SK-N-SH (cell line): ENCODE results near the gene EVPL. TPM values are rescaled to one million over a fixed set of nuclear protein-coding genes. Genes with fewer than 3 reads are reported as not detected.

Experiments used
- CTCF ChIA-PET: fragments of 300-600, 350-600 bp; formaldehyde crosslinking; extraction: SDS; loops from one replicate; lab custom pipeline; 2021; lab: Yijun Ruan, JAX
- POLR2A ChIA-PET: fragments of 350-600 bp; sonication (Branson Sonifier 250); formaldehyde crosslinking; extraction: SDS; loops from one replicate; lab custom pipeline; 2020; ENCODE audit warnings: antibody characterized with exemption, inconsistent platforms; lab: Yijun Ruan, JAX
- DNase-seq: peaks from one replicate; pipeline ENCODE4 v3.0.0; 2012
- H2AFZ ChIP-seq: fragments of 200-600 bp; sonication (generic); 2 replicates; pipeline ENCODE4 v1.8.1; 2016; ENCODE audit warnings: antibody characterized with exemption, mild to moderate bottlenecking, low read depth
- H3F3A ChIP-seq: fragments of 200-600 bp; sonication (generic); replicated peaks from 2 replicates; pipeline ENCODE3; 2016; ENCODE audit warnings: antibody characterized with exemption, mild to moderate bottlenecking; ENCODE audit not compliant: insufficient read depth
- H3K27ac ChIP-seq, 2 experiments: fragments of 200-500 bp in 1 of 2; fragments of 200-600 bp in 1 of 2; sonication (Bioruptor generic) in 1 of 2; sonication (generic), shearing (Covaris generic) in 1 of 2; 2 replicates each; pipeline versions ENCODE4 v1.5.1 to v1.6.1; 2014 to 2016; ENCODE audit warnings: low read depth in 2 of 2, inconsistent platforms in 1 of 2, low read length in 1 of 2, mild to moderate bottlenecking in 1 of 2, mixed read lengths in 1 of 2
- H3K27me3 ChIP-seq: fragments of 200-600 bp; sonication (generic), shearing (Covaris generic); 2 replicates; pipeline ENCODE4 v1.6.1; 2016; ENCODE audit warnings: mixed run types; ENCODE audit not compliant: insufficient read depth
- H3K36me3 ChIP-seq, 2 experiments: fragments of 200-500 bp in 1 of 2; fragments of 200-600 bp in 1 of 2; sonication (Bioruptor generic) in 1 of 2; sonication (generic) in 1 of 2; replicated peaks in 1 of 2; 2 replicates each; pipeline versions ENCODE3 to v1.5.1; 2014 to 2016; ENCODE audit warnings: low read length in 1 of 2, mild to moderate bottlenecking in 1 of 2; ENCODE audit not compliant: insufficient read depth in 2 of 2, control insufficient read depth in 1 of 2
- H3K4me1 ChIP-seq, 2 experiments: fragments of 200-500 bp in 1 of 2; fragments of 200-600 bp in 1 of 2; sonication (Bioruptor generic) in 1 of 2; sonication (generic), shearing (Covaris generic) in 1 of 2; 2 replicates each; pipeline versions ENCODE4 v1.5.1 to v1.6.1; 2014 to 2016; ENCODE audit warnings: low read depth in 1 of 2, low read length in 1 of 2, mixed run types in 1 of 2; ENCODE audit not compliant: insufficient read depth in 2 of 2, control insufficient read depth in 1 of 2
- H3K4me2 ChIP-seq: fragments of 200-600 bp; sonication (generic), shearing (Covaris generic); 2 replicates; pipeline ENCODE4 v1.6.1; 2017; ENCODE audit warnings: mixed run types
- H3K4me3 ChIP-seq, 2 experiments: fragments of 200-500 bp in 1 of 2; fragments of 200-600 bp in 1 of 2; sonication (Bioruptor generic) in 1 of 2; sonication (generic), shearing (Covaris generic) in 1 of 2; 2 replicates each; pipeline versions ENCODE4 v1.5.1 to v1.8.1; 2014 to 2016; ENCODE audit warnings: low read depth in 2 of 2, inconsistent platforms in 1 of 2, low read length in 1 of 2, mild to moderate bottlenecking in 1 of 2, mixed read lengths in 1 of 2, moderate library complexity in 1 of 2
- H3K79me2 ChIP-seq: fragments of 200-600 bp; sonication (generic); 2 replicates; pipeline ENCODE4 v1.8.1; 2017; ENCODE audit warnings: mild to moderate bottlenecking; ENCODE audit not compliant: insufficient read depth
- H3K9ac ChIP-seq: fragments of 200-600 bp; sonication (generic); 2 replicates; pipeline ENCODE4 v1.6.1; 2017; ENCODE audit warnings: mixed run types
- H3K9me2 ChIP-seq: fragments of 200-600 bp; sonication (generic); 2 replicates; pipeline ENCODE4 v1.6.1; 2017; ENCODE audit warnings: mixed run types
- H3K9me3 ChIP-seq: fragments of 200-600 bp; sonication (generic); 2 replicates; pipeline ENCODE4 v1.6.1; 2017; ENCODE audit warnings: mixed run types, mild to moderate bottlenecking, moderate library complexity
- H4K20me1 ChIP-seq: fragments of 200-600 bp; sonication (generic); 2 replicates; pipeline ENCODE4 v1.6.1; 2017; ENCODE audit warnings: mild to moderate bottlenecking, mixed run types; ENCODE audit not compliant: insufficient read depth
- ELF1 ChIP-seq: IDR thresholded peaks from 2 replicates; pipeline ENCODE4 v1.4.0; 2012
- EP300 ChIP-seq, 2 experiments: IDR thresholded peaks; 2 replicates each; pipeline versions ENCODE4 v1.4.0 to v1.6.1; 2012; ENCODE audit warnings: borderline replicate concordance in 1 of 2, low read depth in 1 of 2, low read length in 1 of 2
- FOSL2 ChIP-seq: IDR thresholded peaks from 2 replicates; pipeline ENCODE4 v1.4.0; 2012; ENCODE audit warnings: low read depth, mild to moderate bottlenecking, moderate library complexity, borderline replicate concordance
- FOXJ3 ChIP-seq: sonication (generic); formaldehyde crosslinking; IDR thresholded peaks from 2 replicates; pipeline ENCODE4 v1.5.1; 2020; ENCODE audit warnings: mild to moderate bottlenecking, missing genetic modification reagents
- FOXM1 ChIP-seq: IDR thresholded peaks from 2 replicates; pipeline ENCODE4 v1.4.0; 2012; ENCODE audit warnings: low read depth, mild to moderate bottlenecking
- GATA2 ChIP-seq: sonication (generic); formaldehyde crosslinking; IDR thresholded peaks from 2 replicates; pipeline ENCODE4 v1.5.0; 2020; ENCODE audit warnings: mild to moderate bottlenecking, missing genetic modification reagents
- NFIC ChIP-seq: IDR thresholded peaks from 2 replicates; pipeline ENCODE4 v1.4.0; 2012; ENCODE audit warnings: borderline replicate concordance
- NRF1 ChIP-seq: IDR thresholded peaks from 2 replicates; pipeline ENCODE4 v1.6.1; 2012; ENCODE audit warnings: low read depth, mild to moderate bottlenecking, low read length
- RAD21 ChIP-seq: IDR thresholded peaks from 2 replicates; pipeline ENCODE4 v1.6.1; 2012; ENCODE audit warnings: mild to moderate bottlenecking, low read length
- RCOR1 ChIP-seq: fragments of 150-350 bp; IDR thresholded peaks from 2 replicates; pipeline ENCODE4 v1.6.1; 2017; ENCODE audit warnings: antibody characterized with exemption, low read length
- SIN3A ChIP-seq: IDR thresholded peaks from 2 replicates; pipeline ENCODE4 v1.6.1; 2012; ENCODE audit warnings: low read depth, mild to moderate bottlenecking, low read length, moderate library complexity, borderline replicate concordance
- TCF12 ChIP-seq: IDR thresholded peaks from 2 replicates; pipeline ENCODE4 v1.4.0; 2012
- TEAD4 ChIP-seq: IDR thresholded peaks from 2 replicates; pipeline ENCODE4 v1.4.0; 2012; ENCODE audit warnings: mild to moderate bottlenecking, borderline replicate concordance; ENCODE audit not compliant: insufficient read depth
- YY1 ChIP-seq: IDR thresholded peaks from 2 replicates; pipeline ENCODE4 v1.4.0; 2012; ENCODE audit warnings: low read depth, mild to moderate bottlenecking
- ZBTB33 ChIP-seq: IDR thresholded peaks from 2 replicates; pipeline ENCODE4 v1.4.0; 2012; ENCODE audit warnings: low read depth, borderline replicate concordance
- WGBS: methylation state at CpG from one replicate; pipeline ENCODE4 v1.1.6; 2017; ENCODE audit warnings: low lambda C conversion rate; 5-methylcytosine and 5-hydroxymethylcytosine counted together
- polyA plus RNA-seq, 3 experiments: library from polyadenylated mRNA; depleted of rRNA; stranded (reverse); fragments of >200 nt; gene quantifications; 2 replicates each; pipeline ENCODE4 v1.2.3, GENCODE V29; 2012
- TF ChIP-seq, protein P1 (sequence below): IDR thresholded peaks from 2 replicates; pipeline ENCODE4 v1.6.1; 2012; ENCODE audit warnings: mild to moderate bottlenecking, low read depth, low read length, moderate library complexity
- TF ChIP-seq, protein P2 (sequence below): IDR thresholded peaks from 2 replicates; pipeline ENCODE4; 2012

EVPL gene
- polyA plus RNA-seq, 1 of the 3 experiments (the other 2 are of a cell fraction): 0.23 TPM

GRCh38 chr17:75981019-75981615, 46.0 kb downstream of the EVPL start:
- POLR2A ChIA-PET: interaction anchor here (0.6 kb wide), 1 partner anchor 308 kb away, joined by 4 read pairs; no protein-coding TSS in a partner anchor

More at GRCh38 chr17:75981019-75981615, 46.0 kb downstream of the EVPL start:
- Histone ChIP-seq H3K36me3 (peaks cover 2 to 16% of the 10 kb centered on the region in 2 experiments), H3K27ac (peak overlapping the region in 1 of 2 experiments; percentile 98; a peak in 3 of 4 replicates), H3K4me3 (no peak overlapping the region), H3K27me3 (no peaks in the 10 kb centered on the region), H4K20me1 (no peaks in the 10 kb centered on the region), H2AFZ (no peak overlapping the region), H3K4me1 (peaks cover 0 to 19% of the 10 kb centered on the region in 2 experiments; a peak in 3 of 4 replicates), H3K9ac (no peak overlapping the region), H3F3A (peaks cover 44% of the 10 kb centered on the region), H3K79me2 (peaks cover 48% of the 10 kb centered on the region), H3K4me2 (no peak overlapping the region), H3K9me2 (no peaks in the 10 kb centered on the region), H3K9me3 (no peaks in the 10 kb centered on the region)
- CTCF ChIA-PET: interaction anchor here (1.0 to 1.8 kb wide), 5 partner anchors 13 to 33 kb away, joined by 4 to 13 read pairs (median 5); partner anchors contain the start of gene CDK3
- WGBS: 94% methylated on average over 7 of the region's 7 CpGs
- TF ChIP-seq FOSL2 (no peak), TEAD4 (no peak), FOXJ3 (no peak), FOXM1 (no peak), SIN3A (no peak), EP300 (IDR thresholded peaks at IDR 0.05; ENCODE audit: borderline replicate concordance in 1 of 2, low read depth in 1 of 2, low read length in 1 of 2) (no peak), NFIC (no peak), NRF1 (no peak), ELF1 (no peak), YY1 (no peak), TCF12 (no peak), ZBTB33 (no peak), GATA2 (CRISPR knock-in tag) (no peak), RAD21 (no peak), RCOR1 (no peak)
- TF ChIP-seq, protein P1, sequence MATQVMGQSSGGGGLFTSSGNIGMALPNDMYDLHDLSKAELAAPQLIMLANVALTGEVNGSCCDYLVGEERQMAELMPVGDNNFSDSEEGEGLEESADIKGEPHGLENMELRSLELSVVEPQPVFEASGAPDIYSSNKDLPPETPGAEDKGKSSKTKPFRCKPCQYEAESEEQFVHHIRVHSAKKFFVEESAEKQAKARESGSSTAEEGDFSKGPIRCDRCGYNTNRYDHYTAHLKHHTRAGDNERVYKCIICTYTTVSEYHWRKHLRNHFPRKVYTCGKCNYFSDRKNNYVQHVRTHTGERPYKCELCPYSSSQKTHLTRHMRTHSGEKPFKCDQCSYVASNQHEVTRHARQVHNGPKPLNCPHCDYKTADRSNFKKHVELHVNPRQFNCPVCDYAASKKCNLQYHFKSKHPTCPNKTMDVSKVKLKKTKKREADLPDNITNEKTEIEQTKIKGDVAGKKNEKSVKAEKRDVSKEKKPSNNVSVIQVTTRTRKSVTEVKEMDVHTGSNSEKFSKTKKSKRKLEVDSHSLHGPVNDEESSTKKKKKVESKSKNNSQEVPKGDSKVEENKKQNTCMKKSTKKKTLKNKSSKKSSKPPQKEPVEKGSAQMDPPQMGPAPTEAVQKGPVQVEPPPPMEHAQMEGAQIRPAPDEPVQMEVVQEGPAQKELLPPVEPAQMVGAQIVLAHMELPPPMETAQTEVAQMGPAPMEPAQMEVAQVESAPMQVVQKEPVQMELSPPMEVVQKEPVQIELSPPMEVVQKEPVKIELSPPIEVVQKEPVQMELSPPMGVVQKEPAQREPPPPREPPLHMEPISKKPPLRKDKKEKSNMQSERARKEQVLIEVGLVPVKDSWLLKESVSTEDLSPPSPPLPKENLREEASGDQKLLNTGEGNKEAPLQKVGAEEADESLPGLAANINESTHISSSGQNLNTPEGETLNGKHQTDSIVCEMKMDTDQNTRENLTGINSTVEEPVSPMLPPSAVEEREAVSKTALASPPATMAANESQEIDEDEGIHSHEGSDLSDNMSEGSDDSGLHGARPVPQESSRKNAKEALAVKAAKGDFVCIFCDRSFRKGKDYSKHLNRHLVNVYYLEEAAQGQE: no peak
- TF ChIP-seq, protein P2, sequence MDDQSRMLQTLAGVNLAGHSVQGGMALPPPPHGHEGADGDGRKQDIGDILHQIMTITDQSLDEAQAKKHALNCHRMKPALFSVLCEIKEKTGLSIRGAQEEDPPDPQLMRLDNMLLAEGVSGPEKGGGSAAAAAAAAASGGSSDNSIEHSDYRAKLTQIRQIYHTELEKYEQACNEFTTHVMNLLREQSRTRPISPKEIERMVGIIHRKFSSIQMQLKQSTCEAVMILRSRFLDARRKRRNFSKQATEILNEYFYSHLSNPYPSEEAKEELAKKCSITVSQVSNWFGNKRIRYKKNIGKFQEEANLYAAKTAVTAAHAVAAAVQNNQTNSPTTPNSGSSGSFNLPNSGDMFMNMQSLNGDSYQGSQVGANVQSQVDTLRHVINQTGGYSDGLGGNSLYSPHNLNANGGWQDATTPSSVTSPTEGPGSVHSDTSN: no peak
- DNase-seq: no peak
